Stimulated activated CD8-positive, alpha-beta memory T cell treated with anti-CD3 and anti-CD28 coated beads, Interleukin-12 subunit alpha, Interleukin-12 subunit beta, amount 100 ng/mL, for 4 hours (primary cell): ENCODE results near the gene RPS18.
A peak's percentile ranks its signal among the peaks of the same experiment; 100 is the strongest.

ENCODE experiments used
- DNase-seq: peaks from one replicate; pipeline ENCODE4 v3.0.0-alpha.2; 2020; ENCODE audit warnings: low read depth

The RPS18 gene

DNA sequence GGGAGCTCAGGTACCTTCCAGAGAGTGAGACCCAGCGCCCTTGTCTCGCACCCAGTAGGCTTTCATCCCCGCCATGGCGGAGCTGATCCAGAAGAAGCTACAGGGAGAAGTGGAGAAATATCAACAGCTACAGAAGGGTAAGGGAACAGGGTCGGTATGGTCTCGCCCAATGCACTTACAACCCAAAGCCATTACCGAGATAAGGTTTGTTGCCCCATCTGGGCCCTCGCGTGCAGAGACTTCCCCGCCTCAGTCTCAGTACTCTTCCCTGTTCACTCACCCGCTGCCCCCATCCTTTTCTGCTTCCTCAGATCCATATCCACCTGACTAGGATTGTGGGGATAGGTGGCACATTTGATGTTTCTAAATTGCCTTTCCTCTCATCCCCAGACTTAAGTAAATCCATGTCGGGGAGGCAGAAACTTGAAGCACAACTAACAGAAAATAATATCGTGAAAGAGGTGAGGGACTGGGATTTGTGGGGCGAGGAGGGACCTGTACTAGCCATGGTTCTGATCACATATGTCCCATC is 18.0 kb downstream of the RPS18 start:
- no peak for DNase-seq

DNA sequence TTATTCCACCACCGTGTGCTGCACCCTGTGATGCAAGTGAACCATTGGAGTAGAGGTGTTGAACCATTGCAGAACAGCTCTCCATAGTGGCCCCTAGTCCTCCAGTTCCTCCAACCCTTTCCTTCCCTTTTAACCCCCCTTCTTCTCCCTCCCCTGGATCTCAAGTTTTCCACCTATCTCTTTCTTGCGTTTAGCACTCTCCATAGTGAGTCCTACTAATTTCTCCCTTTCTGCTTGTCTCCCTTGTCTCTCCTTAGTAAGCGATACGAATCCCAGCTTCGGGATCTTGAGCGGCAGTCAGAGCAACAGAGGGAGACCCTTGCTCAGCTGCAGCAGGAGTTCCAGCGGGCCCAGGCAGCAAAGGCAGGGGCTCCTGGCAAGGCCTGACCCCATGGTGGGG is 18.6 kb downstream of the RPS18 start:
- DNase-seq = no peak

DNA sequence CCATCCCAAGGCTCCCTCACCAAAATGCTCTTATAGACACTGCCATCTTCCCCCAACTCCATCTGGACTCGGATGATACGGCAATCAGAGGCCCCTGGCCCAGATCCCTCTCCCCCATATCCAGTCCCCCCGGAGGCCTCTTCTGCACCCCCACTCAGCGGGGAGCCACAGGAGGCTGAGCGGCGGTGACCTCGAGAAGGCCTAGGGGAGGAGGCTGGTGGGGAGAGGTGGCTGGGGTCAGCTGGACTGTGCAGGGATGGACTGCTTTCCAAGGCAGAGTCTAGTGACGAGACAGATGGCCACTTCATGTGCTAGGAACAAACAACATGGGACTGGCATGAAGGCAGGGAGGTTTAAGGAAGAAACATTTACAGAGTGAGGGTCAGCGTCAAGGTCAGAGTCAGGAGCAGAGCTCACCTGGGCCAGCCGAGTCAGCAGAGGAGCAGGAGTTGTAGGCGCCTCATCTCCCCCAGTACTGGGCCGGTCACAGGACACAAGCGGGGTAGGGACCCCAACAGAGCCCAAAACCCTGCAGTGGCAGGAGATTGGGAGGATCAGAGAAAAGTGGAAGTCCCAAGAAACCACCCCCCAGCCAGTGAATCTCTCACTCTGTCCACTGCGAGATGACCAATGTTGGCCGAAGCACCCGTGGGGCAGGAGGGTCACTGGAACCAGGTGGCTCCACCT is 21.3 kb downstream of the RPS18 start:
- DNase-seq = no peak

DNA sequence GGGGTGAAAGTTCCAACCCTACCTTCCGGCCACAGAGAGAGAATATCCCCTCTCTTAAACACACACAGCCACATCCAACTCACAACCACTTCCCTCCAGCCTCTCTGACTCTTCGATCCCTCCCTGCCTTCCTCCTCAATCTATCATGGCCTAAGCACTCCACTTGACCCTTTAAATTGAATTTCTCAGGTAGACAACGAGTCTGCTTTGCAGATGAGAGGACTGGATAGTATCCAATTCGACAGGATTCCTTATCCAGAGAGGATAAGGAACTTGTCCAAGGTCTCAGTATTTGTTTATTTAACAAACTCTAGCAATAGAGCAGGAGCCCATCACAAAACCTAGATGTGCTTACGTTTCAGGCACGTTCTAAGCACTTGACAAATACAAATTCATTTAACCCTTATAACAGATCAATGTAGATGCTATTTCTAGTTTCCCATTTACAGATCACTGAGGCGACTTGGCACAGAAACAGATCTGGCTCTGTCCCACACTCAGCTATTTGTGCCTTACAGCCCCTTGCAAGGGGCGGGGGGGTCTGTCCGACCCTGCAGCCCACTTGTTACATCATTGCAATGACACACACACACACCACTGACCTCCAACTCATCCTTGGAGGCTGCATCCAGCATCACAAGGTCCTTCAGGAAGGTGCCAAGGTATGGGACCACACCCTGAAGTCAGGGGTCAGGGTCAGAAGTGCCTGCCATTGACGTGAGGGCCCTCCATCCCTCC is 22.4 kb downstream of the RPS18 start:
- no peak for DNase-seq

DNA sequence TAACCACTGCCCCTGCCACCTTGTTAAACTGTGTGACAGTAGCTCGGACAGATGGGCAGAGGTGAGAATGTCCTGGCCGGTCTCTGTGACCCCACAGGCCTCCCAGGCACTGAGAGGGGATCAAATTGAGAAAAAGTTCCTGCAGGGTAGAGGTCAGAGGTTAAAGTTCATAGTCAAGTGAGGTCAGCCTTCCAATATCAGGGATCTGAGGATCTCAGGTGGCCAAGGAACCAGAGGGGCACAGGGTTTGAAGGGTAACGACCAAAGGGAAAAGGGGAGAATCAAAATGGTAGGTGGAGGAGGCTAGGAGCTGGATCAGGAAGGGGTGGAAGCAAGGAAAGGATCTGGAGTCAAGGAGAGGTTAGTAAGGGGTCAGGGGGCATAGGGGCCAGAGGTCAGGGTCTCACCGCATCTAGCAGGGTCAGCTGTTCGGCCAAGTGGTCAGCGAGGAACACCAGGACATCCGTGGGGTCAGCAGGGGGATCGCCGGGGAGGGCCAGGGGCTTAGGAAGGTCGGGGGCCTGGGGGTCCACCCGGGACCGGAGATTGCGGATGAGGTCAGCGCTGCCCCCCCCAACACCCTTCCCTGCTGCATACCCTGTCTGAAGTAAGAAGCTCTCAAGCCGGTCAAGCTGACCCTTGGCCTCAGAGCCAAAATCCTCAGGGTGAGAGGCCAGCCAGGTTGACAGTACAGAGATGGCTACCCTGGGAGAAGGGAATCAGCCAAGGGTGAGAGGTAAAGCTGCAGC is 23.9 kb downstream of the RPS18 start:
- no peak for DNase-seq

DNA sequence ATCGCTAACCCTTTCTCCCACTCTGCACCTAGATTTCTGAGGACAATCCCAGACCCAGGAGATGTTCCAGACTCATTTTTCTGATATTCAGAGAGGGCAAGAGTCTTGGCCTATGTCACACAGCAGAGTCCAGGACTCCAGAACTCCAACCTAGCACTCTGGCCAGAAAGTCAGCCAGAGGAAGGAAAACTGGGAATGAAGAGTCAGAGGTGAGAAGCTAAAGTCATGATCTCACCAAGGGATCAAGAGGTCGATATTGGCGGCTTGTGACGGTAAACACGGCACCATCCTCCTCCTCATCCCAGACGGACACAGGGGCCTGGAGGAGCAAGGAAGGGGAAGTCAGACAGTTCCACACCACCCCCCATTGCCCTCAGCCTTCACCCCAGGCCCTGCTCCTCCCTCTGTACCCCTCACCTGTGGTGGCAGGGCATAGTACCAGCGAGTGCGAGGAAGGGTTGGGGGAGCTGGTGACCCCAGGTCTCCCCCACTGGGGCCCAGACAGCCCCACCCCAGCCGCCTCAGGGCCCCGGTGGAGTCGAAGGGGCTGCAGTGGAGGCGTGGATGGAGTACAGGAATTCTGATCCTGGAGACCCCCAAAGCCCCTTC is 25.0 kb downstream of the RPS18 start:
- DNase-seq = no peak

DNA sequence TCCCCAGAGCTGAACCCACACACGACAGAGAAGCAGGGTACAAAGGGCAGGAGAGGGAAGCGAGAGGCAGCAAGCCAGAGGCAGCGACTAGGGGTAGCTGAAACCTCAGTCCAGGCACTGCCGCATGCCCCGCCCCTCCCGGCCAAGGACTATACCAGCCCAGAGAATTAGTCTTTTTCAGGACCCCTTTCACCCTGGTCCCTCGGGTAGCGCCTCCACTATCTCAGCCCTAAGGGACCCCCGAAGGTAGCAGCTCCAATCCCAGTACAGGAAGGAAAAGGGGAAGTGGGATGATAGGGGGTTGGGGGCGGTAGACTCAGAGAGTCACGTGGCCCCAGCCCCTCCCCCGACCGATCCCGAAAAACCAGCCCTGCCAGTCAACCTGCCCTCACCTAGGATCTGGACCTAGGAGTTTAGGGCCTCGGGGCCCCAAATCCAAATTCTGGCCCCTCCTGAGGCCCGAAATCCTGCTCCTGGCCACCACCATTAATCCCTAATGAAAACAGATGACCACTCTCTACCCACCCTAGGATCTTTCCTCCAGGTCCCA is 25.6 kb downstream of the RPS18 start:
- DNase-seq = no peak

DNA sequence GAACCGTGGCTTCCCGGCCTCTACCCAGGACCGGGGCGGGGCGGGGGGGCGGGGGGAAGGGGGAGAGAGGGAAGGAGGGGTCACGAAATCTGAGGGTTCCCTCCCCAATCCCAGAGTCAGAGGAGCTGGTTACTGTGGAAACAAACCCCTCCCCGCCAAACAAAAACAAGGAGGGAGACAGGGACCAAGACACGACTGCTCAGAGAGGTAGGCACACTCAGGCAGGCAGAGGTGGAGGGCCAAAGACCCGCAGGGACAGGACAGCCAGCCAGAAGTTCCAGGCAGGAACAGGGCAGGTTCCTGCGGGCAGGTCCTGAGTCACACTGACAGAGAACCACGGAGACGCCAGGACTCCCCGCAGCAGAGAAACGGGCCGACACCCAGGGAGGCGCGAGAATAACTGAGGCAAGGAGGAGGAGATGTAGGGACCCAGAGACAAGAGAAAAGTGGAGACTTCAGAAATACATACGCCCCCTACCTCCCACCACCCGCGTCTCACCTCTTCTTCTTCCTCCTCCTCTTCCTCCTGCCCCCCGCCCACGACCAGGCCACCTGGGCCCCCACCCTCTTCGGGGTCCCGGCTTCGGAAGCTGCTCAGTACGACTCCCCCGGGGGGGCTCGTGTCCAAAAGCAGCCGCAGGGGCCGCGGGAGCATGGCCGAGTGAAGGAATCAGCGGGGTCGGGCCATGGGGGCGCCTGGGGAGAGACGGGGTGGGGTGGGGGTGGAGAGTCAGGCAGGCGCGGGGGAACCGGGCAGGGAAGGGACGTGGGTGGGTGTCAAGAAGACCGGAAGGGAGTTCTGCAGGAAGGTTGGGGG is 26.3 kb downstream of the RPS18 start:
- DNase-seq = no peak

DNA sequence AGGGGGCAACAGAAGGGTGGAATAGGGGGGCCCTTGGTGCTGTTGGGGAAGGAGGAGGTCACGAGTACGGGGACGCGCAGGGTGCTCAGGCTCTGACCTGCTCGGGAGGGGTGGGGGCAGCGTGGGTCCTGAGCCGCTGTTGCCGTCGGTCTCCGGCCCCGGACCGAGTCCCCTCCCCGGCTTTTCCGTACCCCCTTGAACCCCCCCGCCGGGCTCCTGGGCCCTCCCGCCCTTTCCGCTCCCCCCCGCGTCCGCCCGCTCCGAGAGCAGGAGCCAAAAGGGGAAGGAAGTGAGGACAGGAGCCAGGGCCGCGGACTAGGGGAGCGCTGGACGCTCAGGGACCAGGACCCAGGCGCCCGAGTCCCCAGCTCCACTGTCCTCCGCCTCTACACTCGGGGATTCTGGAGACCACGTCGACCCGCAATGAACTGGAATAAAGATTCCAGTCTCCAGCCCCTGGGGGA is 26.9 kb downstream of the RPS18 start, which contains the start of gene RGL2:
TSS of gene RGL2 (minus strand) at position 170 of the 464 bp plus-strand sequence. CDS start 332 bp downstream, outside the sequence.
- DNase-seq = no peak

DNA sequence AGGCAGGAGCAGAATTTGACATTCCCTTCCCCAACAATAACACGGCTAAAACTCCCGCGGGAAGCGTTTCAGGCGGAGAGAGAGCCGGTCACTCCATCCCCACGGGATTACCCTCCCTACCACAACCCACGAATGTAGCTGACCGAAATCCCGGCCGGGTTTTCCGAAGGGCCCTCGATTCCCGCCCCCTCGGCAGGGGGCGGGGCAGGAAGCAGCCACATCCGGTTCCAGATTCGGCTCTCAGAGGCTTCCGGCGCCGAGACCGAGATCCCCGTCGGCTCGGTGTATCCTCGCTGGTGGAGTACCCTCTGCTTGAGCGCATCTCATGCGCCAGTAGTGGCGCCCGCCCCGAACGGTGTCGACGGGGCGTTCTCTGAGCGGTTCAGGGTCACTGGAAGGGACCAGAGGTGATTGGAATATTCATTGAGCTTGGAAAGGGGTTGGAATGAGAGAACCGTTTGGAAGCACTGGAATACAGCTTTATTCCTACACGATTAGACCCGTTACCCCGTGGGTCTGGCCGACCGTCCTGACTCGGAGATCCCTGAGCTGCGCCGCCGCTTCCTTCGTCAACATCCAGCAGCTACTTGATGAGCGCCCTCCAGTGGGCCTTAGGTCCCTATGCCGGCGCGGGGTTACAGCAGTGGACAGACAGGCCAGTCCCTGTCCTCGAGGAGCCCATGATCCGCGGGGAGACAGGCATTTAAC is 27.5 kb downstream of the RPS18 start:
- peak; percentile 85 for DNase-seq

DNA sequence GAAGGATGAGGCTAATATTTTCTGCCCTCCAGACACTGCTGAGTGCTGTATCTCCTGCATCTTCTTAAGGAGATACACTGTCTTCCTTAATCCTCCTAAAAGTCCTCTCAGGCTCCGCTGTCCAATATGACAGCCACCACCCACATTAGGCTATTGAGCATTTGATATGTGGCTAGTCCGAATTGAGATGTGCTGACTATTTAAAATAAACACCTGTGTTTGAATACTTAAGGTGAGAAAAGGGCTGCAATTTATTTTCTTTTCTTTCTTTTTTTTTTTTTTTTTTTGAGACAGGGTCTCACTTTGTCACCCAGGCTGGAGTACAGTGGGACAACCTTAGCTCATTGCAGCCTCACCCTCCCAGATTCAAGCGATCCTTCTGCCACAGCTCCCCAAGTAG is 30.0 kb downstream of the RPS18 start:
- no peak for DNase-seq

DNA sequence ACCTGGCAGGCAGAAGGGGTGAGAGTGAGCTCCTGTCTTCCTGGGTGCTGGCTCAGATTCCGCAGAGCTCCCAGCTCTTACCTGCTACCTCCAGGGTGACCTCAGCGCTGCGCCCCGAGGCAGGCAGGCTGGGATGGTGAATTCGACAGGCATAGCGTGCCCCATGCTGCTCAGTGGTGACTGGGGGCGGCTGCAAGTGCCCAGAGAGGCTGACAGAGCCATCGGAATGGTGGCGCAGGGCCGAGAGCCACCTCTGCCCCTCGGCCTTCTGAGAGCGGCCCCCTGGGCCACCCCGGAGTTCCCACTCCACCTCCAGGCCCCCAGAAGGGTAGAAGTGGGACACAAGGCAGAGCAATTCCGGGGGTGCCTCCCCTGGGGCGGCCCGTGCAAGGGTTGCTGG is 32.3 kb downstream of the RPS18 start:
- DNase-seq = no peak

DNA sequence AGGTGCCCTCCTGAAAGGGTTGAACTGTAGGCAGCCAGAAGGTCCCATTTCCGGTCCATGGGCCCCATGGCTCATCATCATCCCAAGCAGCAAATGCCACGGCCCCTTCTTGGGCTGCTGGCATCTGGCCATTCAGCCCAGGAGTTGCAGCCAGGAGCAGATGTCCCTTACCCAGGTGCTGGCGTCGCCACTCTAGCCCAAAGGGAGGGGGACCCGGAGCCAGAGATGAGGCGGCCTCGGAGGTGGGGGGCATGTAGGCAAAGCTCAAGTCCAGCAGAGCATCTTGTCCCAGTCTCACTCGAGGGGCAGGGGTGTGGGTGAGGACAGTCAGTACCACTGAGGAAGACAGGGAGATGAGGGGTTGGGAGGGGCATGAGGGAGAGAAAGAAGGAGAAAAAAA is 33.2 kb downstream of the RPS18 start:
- DNase-seq = no peak

DNA sequence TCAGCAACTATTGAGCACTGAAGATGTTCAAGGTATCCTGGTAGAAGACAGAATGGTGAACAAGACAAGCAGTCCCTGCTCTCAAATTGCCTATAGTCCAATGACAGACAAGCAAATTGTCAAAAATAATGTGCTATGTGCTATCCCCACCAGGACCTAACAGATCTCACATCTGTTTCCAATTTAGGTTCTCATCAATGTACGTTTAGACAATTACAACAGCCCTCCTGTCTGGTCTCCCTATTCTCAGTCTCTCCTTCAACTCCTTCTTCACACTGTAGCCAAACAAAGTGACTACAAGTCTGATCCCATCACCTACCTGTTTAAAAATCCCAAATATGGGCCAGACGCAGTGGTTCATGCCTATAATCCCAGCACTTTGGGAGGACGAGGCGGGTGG is 34.5 kb downstream of the RPS18 start:
- DNase-seq = no peak

DNA sequence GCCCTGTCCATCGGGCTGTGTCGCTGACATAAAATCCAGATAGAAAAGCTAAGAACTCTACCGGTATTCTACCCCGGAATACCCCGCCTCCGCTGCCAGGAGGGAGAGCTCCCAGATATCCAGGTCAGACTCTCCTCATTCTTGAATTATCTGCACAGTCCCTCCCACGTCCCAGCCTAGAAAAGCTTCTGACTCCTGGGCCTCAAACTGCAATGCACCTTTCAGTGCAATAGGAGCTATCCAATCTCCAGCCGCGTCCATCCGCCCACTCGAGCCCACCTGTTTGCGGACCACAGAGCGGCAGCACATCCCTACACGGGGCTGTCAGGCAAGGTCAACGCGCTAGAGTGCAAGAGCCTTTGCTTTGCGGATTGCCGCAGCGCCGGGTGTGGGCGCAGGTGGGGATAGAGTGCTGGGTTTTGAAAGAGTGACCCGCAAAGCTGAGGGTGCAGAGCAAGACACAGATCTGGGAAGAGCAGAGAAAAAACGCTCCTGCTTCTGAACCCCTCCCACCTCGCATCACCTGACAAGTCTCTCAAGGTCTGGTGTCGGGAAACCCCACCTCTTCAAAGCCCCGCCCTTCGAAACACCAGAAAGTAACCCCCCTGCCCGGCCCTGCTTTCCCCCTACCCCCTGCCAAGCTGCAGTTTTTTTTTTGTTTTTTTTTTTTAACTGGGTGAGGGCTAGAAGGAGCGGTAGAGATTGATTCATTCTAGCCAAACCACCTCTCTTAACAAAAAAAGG is 40.7 kb downstream of the RPS18 start:
- peak; percentile 63 for DNase-seq

DNA sequence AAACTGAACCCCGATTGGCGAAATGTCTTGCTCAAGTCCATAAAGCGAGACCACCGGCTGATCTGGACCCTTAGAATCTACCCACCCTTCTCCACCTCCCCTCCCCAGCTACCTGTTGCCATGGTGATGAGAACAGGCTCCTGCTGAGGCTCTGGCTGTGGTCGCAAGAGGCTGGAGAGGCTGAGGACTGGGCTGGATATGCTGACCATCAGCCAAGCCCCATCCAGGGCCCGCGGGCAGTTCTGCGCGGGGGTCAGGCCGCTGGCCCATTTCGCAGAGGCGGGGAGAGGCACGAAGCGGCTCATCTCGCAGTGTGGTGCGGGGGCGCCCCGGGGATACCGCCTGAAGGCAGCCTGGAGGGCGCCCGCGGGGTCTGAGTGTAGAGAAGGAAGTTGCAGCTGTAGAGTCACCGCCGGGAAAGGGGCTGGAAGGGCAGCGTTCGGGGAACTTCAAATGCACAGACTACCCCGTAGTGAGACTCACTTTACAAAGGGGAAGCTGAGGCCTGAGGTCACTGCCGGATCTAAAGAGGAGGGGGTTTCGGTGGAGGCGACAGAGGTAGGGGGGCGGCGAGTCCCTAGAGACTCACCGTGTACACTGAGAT is 41.3 kb downstream of the RPS18 start:
- DNase-seq = no peak

DNA sequence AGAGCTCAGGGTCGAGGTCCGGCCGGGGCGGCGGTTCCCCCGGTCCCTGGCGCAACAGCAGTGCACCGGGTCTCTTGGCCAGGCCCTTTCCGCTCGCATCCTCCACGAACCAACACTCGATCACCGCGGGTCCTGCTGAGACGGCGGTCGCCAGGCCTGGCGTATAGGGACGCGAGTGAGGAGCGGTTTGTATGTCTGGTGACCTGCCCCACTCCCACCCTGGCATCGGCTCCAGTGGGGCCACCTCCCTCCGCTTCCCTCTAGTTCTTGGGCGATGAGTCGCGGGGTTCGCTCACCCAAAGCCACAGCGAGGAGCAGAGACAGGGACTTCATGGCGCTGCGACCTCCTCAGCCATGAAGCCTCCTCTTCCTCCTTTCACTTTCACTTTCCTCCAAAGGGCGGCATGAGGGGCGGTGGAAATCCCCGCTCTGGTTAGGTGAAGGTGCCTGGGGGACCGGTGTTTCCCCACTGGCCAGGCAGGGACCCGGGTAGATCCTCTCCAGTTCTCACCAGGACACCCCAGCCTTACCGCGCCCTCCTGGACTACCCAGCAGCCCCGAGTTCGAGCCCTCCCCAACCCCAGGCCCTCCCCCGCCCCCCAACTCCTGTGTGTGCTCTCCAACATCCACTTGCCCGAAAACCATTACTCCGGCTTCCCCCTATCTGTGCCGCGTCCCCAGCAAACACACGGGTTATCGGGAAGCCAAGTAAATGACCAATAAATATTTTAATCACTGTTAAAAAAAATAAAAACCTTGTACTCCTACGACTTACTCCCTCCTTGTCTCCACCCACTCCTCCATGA is 42.0 kb downstream of the RPS18 start, which contains the start of gene TAPBP:
TSS of gene TAPBP (minus strand) at position 370 of the 806 bp plus-strand sequence. CDS start at position 333, 37 bp downstream.
- DNase-seq = peak; percentile 80

DNA sequence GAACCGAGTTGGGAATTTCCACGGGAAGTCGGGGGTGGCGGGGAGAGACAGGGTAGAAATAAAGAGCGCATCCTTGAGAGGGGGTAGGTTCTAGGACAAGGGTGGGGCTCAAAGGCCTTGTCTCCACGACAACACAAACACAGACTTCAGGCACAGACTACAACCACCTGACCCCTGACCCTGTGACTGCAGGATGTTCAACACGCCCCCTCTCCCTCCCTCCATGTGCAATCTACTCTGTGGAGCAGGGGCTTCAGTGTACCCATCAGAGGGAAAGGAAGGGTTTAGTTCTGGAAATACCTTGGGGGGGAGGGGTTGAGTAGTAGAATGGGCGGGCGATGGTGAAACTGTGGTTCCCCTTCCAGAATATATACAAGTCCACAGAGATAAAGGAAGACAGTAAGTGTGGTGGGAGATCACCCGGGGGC is 42.7 kb downstream of the RPS18 start:
- peak; percentile 55 for DNase-seq
